HG02610 (cell line): ENCODE data around the gene R3HDM1.
"Not testable (repeated sequence)": the region's sequence is repeated elsewhere in the genome, so short reads cannot be mapped to it uniquely, and the experiment has no call there.

Experiments used
- ATAC-seq: cut with Tn5 transposase; IDR thresholded peaks from one replicate; pipeline ENCODE4 v1.9.1; 2021; ENCODE audit warnings: mild to moderate bottlenecking, moderate library complexity; ENCODE audit not compliant: unreplicated experiment

R3HDM1 gene

DNA sequence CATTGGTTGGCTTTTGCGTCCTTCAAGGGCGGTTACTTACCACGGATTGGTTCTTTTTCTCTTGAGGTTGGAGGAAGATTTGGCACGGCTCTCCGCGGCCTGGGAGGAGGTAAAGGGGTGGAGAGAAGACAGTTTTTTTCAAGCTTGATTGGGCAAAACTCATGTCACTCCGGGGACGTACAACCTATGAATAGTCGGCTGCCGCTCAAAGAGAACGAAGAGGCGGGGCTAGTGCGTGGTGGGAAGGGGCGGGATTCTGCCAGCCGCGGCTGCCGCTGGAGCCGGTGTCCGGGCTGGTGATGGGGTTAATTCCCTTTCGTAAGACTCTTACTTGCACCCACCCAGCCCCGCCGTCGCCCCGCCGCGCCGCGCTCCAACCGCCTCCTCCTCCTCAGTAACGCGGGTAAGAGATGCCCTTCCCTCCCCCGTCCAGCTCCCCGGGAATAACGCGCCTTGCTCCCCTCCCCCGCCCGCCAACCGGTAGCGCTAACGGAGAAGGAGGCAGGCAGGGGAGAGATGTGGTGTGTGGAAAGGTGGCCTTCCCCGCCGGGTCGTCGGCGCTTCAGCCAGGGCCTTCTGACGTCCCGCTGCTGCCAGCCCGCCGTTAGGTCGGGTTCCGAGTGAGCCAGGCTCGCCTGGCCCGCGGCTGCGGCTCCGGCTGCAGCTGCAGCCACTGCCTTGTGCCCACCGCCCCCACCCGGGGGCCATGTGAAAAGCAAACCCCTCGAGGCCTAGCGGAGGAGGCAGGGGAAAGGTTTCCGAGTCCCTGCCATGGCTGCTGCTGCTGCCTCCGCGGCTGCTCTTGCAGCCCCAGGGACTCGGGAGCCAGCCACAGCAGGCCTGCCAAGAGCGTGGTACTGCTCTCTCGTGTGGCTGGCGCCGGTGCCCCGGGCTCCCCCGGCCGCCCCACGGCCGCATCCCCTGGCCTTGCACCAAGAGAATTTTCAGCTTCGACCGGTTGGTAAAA lies at the start of gene R3HDM1:
R3HDM1 (plus strand) TSS at position 254 of the 967 bp plus-strand sequence. CDS start 73,362 bp downstream, outside the sequence.
- peak; percentile 78 for ATAC-seq

DNA sequence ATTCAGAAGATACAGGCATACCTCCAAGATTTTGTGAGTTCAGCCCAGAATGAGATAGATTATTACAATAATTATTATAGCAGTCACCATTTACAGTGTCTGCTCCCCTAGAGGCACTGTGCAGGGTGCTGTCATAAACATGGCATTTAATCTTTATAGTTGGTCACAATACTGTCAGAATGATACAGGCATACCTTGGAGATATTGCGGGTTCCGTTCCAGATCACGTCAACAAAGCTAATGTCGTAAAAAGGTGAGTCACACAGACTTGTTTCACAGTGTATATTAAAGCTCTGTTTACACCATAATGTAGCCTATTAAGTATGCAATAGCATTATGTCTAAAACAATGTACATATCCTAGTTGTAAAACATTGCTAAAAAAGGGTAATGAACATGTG lies 45.8 kb upstream of the R3HDM1 start:
- no peak for ATAC-seq

- ATAC-seq: no peak
These were observed 40.9 kb upstream of the R3HDM1 start for GRCh38 chr2:135490376-135490775.

DNA sequence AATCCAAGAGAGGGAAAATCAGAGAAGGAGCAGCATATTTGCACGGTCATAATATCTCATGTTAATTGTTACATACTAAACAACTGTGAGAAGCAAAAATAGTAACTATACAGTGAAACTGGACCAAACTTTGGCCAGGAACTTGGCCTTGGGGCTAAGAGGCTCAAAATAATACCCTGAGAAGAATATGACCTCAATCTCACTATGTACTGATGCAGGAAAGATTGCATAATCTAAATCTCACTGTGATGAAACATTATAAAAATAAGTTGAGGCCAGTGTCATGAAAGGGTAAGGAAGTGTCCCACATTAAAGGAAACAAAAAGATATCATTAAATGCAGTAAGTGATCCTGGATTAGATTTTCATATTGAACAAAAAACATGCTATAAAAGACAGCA lies 36.8 kb upstream of the R3HDM1 start:
- ATAC-seq: no peak

DNA sequence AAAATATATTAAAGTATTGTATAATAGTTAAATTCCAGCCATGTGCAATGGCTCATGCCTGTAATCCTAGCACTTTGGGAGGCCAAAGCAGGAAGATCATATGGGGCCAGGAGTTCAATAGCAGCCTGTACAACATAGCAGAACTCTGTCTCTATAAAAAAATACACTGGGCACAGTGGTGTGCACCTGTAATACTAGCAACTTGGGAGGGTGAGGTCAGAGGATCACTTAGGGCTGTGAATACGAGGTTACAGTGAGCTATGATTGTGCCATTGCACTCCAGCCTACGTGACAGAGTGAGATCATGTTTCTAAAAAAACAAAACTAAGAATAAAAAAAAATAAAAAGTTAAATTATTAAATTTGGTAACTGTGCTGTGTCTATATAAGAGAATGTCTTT lies 36.4 kb upstream of the R3HDM1 start:
- no peak for ATAC-seq

DNA sequence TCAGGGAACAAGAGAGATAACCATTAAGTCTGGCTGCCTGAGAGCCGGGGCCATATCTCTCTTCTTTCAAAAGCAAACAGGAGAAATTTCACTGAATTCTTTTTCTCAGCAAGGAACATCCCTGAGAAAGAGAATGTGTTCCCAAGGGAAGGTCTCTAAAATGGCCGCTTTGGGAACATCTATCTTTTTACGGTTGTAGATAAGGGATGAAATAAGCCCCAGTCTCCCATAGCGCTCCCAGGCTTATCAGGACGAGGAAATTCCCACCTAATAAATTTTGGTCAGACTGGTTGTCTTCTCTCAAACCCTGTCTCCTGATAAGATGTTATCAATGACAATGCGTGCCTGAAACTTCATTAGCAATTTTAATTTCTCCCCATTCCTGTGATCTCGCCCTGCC lies 32.7 kb upstream of the R3HDM1 start:
- not testable (repeated sequence) for ATAC-seq

DNA sequence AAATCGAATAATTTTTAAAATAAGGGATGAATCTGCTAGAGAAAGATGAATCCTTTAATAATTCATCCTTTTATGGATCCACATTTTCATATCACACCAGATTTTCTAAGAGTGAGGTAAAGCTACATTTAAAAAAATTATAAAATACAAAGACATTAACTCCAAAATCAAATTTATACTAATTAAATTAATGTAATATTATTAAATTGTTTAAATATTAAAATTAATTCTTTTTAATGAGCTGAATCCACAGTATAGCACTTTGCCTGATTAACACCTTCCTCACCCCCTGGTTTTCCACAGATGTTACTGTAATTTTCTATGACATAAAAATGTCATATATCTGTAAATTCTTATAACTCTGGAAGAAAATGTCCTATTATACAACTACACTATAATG lies 26.5 kb upstream of the R3HDM1 start:
- no peak for ATAC-seq

- ATAC-seq: no peak
These were observed 20.7 kb upstream of the R3HDM1 start for GRCh38 chr2:135510577-135510976.

- no peak for ATAC-seq
These were observed 19.2 kb upstream of the R3HDM1 start for GRCh38 chr2:135512099-135512498.

DNA sequence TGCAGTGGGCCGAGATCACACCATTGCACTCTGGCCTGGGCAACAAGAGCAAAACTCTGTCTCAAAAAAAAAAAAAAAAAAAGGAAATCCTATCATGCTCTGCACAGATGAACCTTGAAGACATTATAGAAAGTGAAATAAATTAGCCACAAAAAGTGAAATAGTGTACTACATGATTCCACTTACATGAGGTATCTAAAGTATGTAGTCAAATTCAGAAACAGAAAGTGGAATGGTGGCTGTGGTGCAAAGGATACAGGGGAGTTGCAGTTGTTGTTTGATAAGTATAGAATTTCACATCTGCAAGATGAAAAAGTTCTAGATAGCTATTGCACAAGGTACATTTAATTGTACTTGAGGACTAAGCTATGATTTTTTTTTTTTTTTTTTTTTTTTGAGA lies 5.5 kb upstream of the R3HDM1 start:
- no peak for ATAC-seq

GRCh38 chr2:135528006-135528405 lies 3.3 kb upstream of the R3HDM1 start:
- no peak for ATAC-seq

GRCh38 chr2:135530313-135531230 lies 712 bp upstream of the R3HDM1 start, which contains the start of gene ZRANB3:
ZRANB3 (minus strand) TSS chr2:135531218.
- peak; percentile 72 for ATAC-seq

GRCh38 chr2:135532581-135532980 lies 1.3 kb downstream of the R3HDM1 start:
- ATAC-seq: no peak

- ATAC-seq: not testable (repeated sequence)
These were observed 2.3 kb downstream of the R3HDM1 start for GRCh38 chr2:135533545-135533944.

- peak; percentile 67 for ATAC-seq
These were observed 15.2 kb downstream of the R3HDM1 start for GRCh38 chr2:135546436-135546835.

DNA sequence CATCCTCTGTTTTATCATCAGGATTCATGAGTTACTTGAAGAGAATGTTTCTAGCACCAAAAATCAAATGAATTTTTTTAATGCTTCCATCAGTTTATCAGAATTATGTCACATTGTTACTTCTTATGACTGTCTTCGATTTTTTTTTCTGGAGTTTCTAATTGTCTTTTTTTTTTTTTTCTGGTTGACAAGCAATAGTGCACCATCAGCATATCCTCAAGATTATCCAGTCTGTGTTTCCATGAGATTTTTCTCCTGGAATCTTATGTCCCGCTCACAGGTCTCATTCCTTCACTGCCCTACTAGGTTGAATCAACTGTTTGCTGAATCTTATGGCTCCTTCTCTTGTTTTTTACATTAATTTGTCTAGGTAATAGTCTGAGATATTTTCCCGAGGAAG lies 16.0 kb downstream of the R3HDM1 start:
- ATAC-seq: no peak

- no peak for ATAC-seq
These were observed 20.1 kb downstream of the R3HDM1 start for GRCh38 chr2:135551356-135551755.

- ATAC-seq: no peak
These were observed 21.6 kb downstream of the R3HDM1 start for GRCh38 chr2:135552887-135553286.

DNA sequence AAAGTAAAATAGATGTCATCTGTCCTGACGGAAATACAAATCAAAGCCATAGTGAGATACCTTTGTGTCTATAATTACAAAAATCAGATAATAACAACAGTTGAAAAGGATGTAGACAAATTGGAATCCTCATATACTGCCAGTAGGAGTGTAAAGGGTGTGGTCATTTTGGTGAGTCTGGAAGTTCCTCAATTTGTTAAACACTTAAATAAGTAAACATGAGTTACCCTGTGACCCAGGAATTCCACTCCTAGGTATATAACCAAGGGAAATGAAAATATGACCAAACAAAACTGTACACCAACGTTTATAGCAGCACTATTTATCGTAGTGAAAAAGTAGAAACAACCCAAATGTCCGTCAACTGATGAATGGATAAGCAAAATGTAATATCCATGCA lies 24.0 kb downstream of the R3HDM1 start:
- ATAC-seq: no peak

- ATAC-seq: no peak
These were observed 26.2 kb downstream of the R3HDM1 start for GRCh38 chr2:135557530-135557929.

DNA sequence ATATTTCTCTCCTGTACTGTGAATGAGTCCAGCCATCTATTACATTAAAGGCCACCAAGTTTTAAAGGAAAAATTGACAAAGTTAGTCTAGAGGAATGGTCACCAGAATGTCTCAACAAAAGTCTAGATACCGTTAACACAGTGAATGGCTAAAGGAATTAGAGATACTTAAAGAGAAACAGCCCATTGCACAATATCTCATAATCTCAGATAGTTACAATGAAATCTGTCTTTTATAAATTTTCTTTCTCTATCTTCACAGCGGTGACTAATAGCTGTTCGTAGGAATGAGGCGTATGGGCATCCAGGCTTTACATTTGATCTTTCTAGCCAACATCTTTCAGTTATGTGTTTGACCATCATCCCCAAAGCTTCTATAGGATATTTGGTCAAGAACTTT lies 30.6 kb downstream of the R3HDM1 start:
- no peak for ATAC-seq
